ENCODE data around the gene ARCN1.

The ARCN1 gene

GRCh38 chr11:118572061-118572980 lies at the start of gene ARCN1:
TSS of gene ARCN1 (plus strand) at chr11:118572409. CDS start at chr11:118572548, 139 bp downstream.
- peak within 1 kb of the TSS; percentile 94 for H3K4me3 ChIP-seq (ENCODE audit: low read length)
- TF ChIP-seq, protein P1, sequence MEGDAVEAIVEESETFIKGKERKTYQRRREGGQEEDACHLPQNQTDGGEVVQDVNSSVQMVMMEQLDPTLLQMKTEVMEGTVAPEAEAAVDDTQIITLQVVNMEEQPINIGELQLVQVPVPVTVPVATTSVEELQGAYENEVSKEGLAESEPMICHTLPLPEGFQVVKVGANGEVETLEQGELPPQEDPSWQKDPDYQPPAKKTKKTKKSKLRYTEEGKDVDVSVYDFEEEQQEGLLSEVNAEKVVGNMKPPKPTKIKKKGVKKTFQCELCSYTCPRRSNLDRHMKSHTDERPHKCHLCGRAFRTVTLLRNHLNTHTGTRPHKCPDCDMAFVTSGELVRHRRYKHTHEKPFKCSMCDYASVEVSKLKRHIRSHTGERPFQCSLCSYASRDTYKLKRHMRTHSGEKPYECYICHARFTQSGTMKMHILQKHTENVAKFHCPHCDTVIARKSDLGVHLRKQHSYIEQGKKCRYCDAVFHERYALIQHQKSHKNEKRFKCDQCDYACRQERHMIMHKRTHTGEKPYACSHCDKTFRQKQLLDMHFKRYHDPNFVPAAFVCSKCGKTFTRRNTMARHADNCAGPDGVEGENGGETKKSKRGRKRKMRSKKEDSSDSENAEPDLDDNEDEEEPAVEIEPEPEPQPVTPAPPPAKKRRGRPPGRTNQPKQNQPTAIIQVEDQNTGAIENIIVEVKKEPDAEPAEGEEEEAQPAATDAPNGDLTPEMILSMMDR (conservative IDR thresholded peaks at IDR 0.05; ENCODE audit: low read depth, low read length), result no peak
- no peak for DNase-seq (ENCODE audit: low read depth)

DNA sequence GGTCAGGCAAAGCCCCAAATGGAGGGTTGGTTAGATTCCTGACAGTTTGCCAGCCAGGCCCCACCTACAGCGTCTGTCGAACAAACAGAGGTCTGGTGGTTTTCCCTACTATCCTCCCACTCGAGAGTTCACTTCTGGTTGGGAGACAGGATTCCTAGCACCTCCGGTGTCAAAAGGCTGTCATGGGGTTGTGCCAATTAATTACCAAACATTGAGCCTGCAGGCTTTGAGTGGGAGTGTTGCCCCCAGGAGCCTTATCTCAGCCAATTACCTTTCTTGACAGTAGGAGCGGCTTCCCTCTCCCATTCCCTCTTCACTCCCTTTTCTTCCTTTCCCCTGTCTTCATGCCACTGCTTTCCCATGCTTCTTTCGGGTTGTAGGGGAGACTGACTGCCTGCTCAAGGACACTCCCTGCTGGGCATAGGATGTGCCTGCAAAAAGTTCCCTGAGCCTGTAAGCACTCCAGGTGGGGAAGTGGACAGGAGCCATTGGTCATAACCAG lies 49.6 kb upstream of the ARCN1 start:
- no peak for DNase-seq (ENCODE audit: low read depth)
- TF ChIP-seq, protein P1 (conservative IDR thresholded peaks at IDR 0.05; ENCODE audit: low read depth, low read length), result peak; percentile 67
- H3K4me3 ChIP-seq (ENCODE audit: low read length), result no peak overlapping the region

DNA sequence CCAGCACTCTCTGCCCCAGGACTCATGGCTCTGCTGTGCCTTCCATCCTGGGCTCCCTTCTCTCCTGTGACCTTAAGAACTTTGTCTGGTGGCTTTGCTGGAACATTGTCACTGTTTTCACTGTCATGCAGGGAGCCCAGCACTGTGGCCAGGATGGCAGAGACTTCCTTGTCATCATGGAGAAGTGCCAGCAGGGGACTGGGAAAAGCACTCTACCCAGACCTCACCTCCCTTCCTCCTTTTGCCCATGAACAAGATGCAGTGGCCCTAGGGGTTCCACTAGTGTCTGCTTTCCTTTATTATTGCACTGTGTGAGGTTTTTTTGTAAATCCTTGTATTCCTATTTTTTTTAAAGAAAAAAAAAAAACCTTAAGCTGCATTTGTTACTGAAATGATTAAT lies 47.9 kb upstream of the ARCN1 start:
- TF ChIP-seq, protein P1 (conservative IDR thresholded peaks at IDR 0.05; ENCODE audit: low read depth, low read length), result no peak
- no peak overlapping the region for H3K4me3 ChIP-seq (ENCODE audit: low read length)
- DNase-seq (ENCODE audit: low read depth), result no peak

DNA sequence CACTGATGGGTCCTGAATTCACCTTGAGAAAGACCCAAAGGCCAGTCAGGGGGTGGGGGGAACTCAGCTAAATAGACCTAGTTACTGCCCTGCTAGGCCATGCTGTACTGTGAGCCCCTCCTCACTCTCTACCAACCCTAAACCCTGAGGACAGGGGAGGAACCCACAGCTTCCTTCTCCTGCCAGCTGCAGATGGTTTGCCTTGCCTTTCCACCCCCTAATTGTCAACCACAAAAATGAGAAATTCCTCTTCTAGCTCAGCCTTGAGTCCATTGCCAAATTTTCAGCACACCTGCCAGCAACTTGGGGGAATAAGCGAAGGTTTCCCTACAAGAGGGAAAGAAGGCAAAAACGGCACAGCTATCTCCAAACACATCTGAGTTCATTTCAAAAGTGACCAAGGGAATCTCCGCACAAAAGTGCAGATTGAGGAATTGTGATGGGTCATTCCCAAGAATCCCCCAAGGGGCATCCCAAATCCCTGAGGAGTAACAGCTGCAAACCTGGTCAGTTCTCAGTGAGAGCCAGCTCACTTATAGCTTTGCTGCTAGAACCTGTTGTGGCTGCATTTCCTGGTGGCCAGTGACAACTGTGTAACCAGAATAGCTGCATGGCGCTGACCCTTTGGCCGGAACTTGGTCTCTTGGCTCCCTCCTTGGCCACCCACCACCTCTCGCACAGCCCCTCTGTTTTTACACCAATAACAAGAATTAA lies 47.3 kb upstream of the ARCN1 start:
- TF ChIP-seq, protein P1 (conservative IDR thresholded peaks at IDR 0.05; ENCODE audit: low read depth, low read length), result no peak
- no peak overlapping the region for H3K4me3 ChIP-seq (ENCODE audit: low read length)
- DNase-seq (ENCODE audit: low read depth), result no peak

DNA sequence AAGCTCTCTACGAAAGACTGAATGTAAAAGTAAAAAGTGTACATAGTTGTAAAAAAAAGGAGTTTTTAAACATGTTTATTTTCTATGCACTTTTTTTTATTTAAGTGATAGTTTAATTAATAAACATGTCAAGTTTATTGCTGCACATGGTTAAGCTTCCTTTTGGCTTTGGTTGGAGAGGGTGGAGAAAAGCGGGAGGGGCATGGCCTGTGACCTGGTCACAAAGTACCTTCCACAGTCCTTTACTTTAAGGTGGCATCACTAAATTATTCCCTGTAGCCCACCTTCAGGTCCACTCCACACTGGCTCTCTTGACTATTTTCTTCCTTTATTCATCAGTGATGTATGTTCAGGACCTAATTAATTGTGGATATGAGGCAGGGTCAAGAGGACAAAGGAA lies 45.5 kb upstream of the ARCN1 start:
- DNase-seq (ENCODE audit: low read depth), result no peak
- TF ChIP-seq, protein P1 (conservative IDR thresholded peaks at IDR 0.05; ENCODE audit: low read depth, low read length), result no peak
- H3K4me3 ChIP-seq (ENCODE audit: low read length), result no peak overlapping the region

DNA sequence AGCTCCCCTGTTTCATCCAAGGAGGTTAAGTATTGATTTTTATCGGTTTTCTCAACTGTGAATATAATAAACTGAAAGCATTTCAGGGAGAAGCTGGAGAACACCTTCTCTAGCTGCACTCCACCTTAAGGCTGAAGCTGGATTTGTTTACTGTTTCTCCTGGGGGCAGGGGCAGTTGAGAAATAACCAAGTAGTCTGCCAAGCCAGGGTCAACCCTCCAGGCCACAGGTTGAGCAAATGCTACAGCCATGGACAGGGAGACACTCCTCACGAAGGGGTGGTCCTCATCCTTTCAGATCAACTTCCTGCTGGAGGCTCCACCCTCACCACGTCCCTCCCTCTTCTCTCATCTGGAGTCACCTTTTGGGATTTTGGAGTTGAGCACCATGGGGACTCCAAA lies 45.1 kb upstream of the ARCN1 start, which contains the start of gene TTC36:
Gene TTC36, plus strand, starts transcription at position 366 of the 400 bp plus-strand sequence. Its CDS starts 21 bp downstream, at position 387.
- TF ChIP-seq, protein P1 (conservative IDR thresholded peaks at IDR 0.05; ENCODE audit: low read depth, low read length), result no peak
- no peak within 1 kb of the TSS for H3K4me3 ChIP-seq (ENCODE audit: low read length)
- DNase-seq (ENCODE audit: low read depth), result no peak

Measured in retinal pigment epithelial cell (primary cell).